HCT116 (cell line): ENCODE measurements around the gene NSG1. TPM values are rescaled to one million over a fixed set of nuclear protein-coding genes. Genes with fewer than 3 reads are reported as not detected.

Experiments used
- ATAC-seq: fragments of 200-7000 bp; cut with Tn5 transposase; 2 replicates; pipeline ENCODE4 v1.9.1; 2020; ENCODE audit warnings: mild to moderate bottlenecking, moderate library complexity
- BruUV-seq: library from RNA; stranded (reverse); fragments of 400-500 nt; replicated peaks from 2 replicates; lab custom pipeline; 2021; lab: Mats Ljungman, UMichigan
- CTCF ChIA-PET: fragments of 300-600 bp; sonication (Branson Sonifier 250); formaldehyde crosslinking; loops from one replicate; lab custom pipeline; 2021; ENCODE audit warnings: antibody characterized with exemption; lab: Charles Lee
- POLR2A ChIA-PET: fragments of 300-600, 350-600 bp; sonication (Branson Sonifier 250); formaldehyde crosslinking; loops from one replicate; lab custom pipeline; 2021; ENCODE audit warnings: antibody characterized with exemption; lab: Charles Lee
- RAD21 ChIA-PET, 2 experiments: fragments of 300-600 bp; sonication (Branson Sonifier 250); formaldehyde crosslinking; loops; one replicate each; lab custom pipeline; 2023; ENCODE audit warnings: low total read pairs in 2 of 2; ENCODE audit not compliant: uncharacterized antibody in 2 of 2, unreplicated experiment in 2 of 2, low non-redundant PET in 1 of 2; lab: Charles Lee
- DNase-seq: peaks from one replicate; pipeline ENCODE4 v3.0.0-alpha.2; 2010; ENCODE audit warnings: low read depth, low spot score
- H2AFZ ChIP-seq: fragments of 200-600 bp; shearing (Covaris generic), sonication (generic); 2 replicates; pipeline ENCODE4 v1.6.1; 2017; ENCODE audit warnings: low read depth, mixed run types, mixed read lengths, antibody characterized with exemption, low read length; ENCODE audit not compliant: poor library complexity, severe bottlenecking
- H3K27ac ChIP-seq: 2 replicates; pipeline ENCODE4 v1.5.1; 2012; ENCODE audit warnings: low read depth, low read length
- H3K27me3 ChIP-seq: fragments of 200-600 bp; sonication (generic); 2 replicates; pipeline ENCODE4 v1.6.1; 2016; ENCODE audit warnings: mixed run types, low read length, mixed read lengths; ENCODE audit not compliant: insufficient read depth
- H3K36me3 ChIP-seq, 2 experiments: fragments of 200-500 bp in 1 of 2; fragments of 200-600 bp in 1 of 2; sonication (Bioruptor generic) in 1 of 2; sonication (generic) in 1 of 2; 2 replicates each; pipeline versions ENCODE4 v1.5.1 to v1.6.1; 2014 to 2016; ENCODE audit warnings: low read length in 2 of 2, inconsistent platforms in 1 of 2, mixed read lengths in 1 of 2, mixed run types in 1 of 2; ENCODE audit not compliant: insufficient read depth in 2 of 2, control insufficient read depth in 1 of 2
- H3K4me1 ChIP-seq, 2 experiments: fragments of 200-600 bp in 1 of 2; sonication (generic) in 1 of 2; 2 replicates each; pipeline versions ENCODE4 v1.5.1 to v1.6.1; 2012 to 2017; ENCODE audit warnings: low read length in 2 of 2, inconsistent platforms in 1 of 2, mild to moderate bottlenecking in 1 of 2, mixed read lengths in 1 of 2, mixed run types in 1 of 2, moderate library complexity in 1 of 2; ENCODE audit not compliant: insufficient read depth in 2 of 2, control insufficient read depth in 1 of 2
- H3K4me2 ChIP-seq: fragments of 200-600 bp; sonication (generic); 2 replicates; pipeline ENCODE4 v1.6.1; 2017; ENCODE audit warnings: mixed run types, low read length, mixed read lengths
- H3K4me3 ChIP-seq, 2 experiments: fragments of 200-600 bp in 1 of 2; sonication (generic) in 1 of 2; replicated peaks in 1 of 2; 2 replicates each; pipeline ENCODE4 v1.5.1; 2011 to 2016; ENCODE audit warnings: low read length in 2 of 2, control low read depth in 1 of 2, low read depth in 1 of 2, mild to moderate bottlenecking in 1 of 2, mixed read lengths in 1 of 2, mixed run types in 1 of 2
- H3K79me2 ChIP-seq: fragments of 200-600 bp; sonication (generic); 2 replicates; pipeline ENCODE4 v1.6.1; 2017; ENCODE audit warnings: mild to moderate bottlenecking, mixed run types, low read length, moderate library complexity, mixed read lengths; ENCODE audit not compliant: insufficient read depth
- H3K9ac ChIP-seq: fragments of 200-600 bp; sonication (generic); 2 replicates; pipeline ENCODE4 v1.6.1; 2016; ENCODE audit warnings: low read length, mixed read lengths
- H3K9me2 ChIP-seq: fragments of 200-600 bp; sonication (generic), shearing (Covaris generic); 2 replicates; pipeline ENCODE4 v1.6.1; 2017; ENCODE audit warnings: mixed run types, mild to moderate bottlenecking, moderate library complexity; ENCODE audit not compliant: insufficient read depth
- H3K9me3 ChIP-seq, 2 experiments: fragments of 200-500 bp in 1 of 2; fragments of 200-600 bp in 1 of 2; sonication (Bioruptor generic) in 1 of 2; sonication (generic) in 1 of 2; 2 replicates each; pipeline ENCODE4 v1.6.1; 2014 to 2017; ENCODE audit warnings: low read length in 2 of 2, mixed read lengths in 2 of 2, inconsistent platforms in 1 of 2, low read depth in 1 of 2, mild to moderate bottlenecking in 1 of 2, mixed run types in 1 of 2, moderate library complexity in 1 of 2; ENCODE audit not compliant: control insufficient read depth in 1 of 2, insufficient read depth in 1 of 2
- H4K20me1 ChIP-seq: fragments of 200-600 bp; sonication (generic), shearing (Covaris generic); 2 replicates; pipeline ENCODE4 v1.6.1; 2017; ENCODE audit warnings: mixed run types, mild to moderate bottlenecking, moderate library complexity; ENCODE audit not compliant: insufficient read depth
- ATF3 ChIP-seq: IDR thresholded peaks from 2 replicates; pipeline ENCODE4 v1.6.1; 2012
- CBX3 ChIP-seq: IDR thresholded peaks from 2 replicates; pipeline ENCODE4 v1.6.1; 2012; ENCODE audit warnings: low read depth
- MAX ChIP-seq: IDR thresholded peaks from 2 replicates; pipeline ENCODE4 v1.6.1; 2012
- POLR2AphosphoS5 ChIP-seq: IDR thresholded peaks from 2 replicates; pipeline ENCODE4 v1.6.1; 2011; ENCODE audit warnings: mild to moderate bottlenecking, low read depth, low read length, moderate library complexity
- intact Hi-C: fragments of 100-400 bp; cut with micrococcal nuclease; formaldehyde crosslinking; loops from 2 replicates; pipeline ENCODE4 v1.10.0; 2022
- total RNA-seq: library from RNA; stranded (reverse); gene quantifications from one replicate; pipeline ENCODE4 v1.2.1, GENCODE V29; 2021; ENCODE audit not compliant: unreplicated experiment

Gene NSG1
- total RNA-seq, 1 experiment from 2014 or later, result 0.12 TPM

GRCh38 chr4:4455210-4455865 is 68.4 kb downstream of the NSG1 start:
- ATAC-seq (no peak), DNase-seq (no peak)
- Histone ChIP-seq H3K4me3 (no peak overlapping the region), H3K79me2 (no peaks in the 10 kb centered on the region), H3K4me1 (peaks cover 0 to 11% of the 10 kb centered on the region in 2 experiments; a peak in 1 of 4 replicates), H3K27me3 (no peaks in the 10 kb centered on the region), H3K4me2 (no peak overlapping the region), H3K9me2 (no peaks in the 10 kb centered on the region), H4K20me1 (no peaks in the 10 kb centered on the region), H3K27ac (no peak overlapping the region), H3K9ac (no peak overlapping the region), H2AFZ (no peak overlapping the region), H3K36me3 (peaks cover 3 to 15% of the 10 kb centered on the region in 2 experiments; a peak in 1 of 4 replicates), H3K9me3 (no peaks in the 10 kb centered on the region)
- ChIA-PET CTCF (no interaction called here), RAD21 (interaction anchor here in 1 of 2 experiments (0.6 kb wide), 1 partner anchor 190 kb away, joined by 3 read pairs; no protein-coding TSS in a partner anchor), POLR2A (no interaction called here)
- no TSS peak for BruUV-seq
- TF ChIP-seq CBX3, result no peak
- no peak for TF ChIP-seq POLR2AphosphoS5
- intact Hi-C loops, result no loop called here

- H3K9me2 ChIP-seq, result no peaks in the 10 kb centered on the region
- H3K9me3 ChIP-seq, result no peaks in the 10 kb centered on the region
- POLR2A ChIA-PET, result no interaction called here
- no peaks in the 10 kb centered on the region for H3K79me2 ChIP-seq
- intact Hi-C loops, result no loop called here
- H3K9ac ChIP-seq, result no peak overlapping the region
- TF ChIP-seq MAX, result no peak
- TF ChIP-seq ATF3, result no peak
- TF ChIP-seq POLR2AphosphoS5, result no peak
- TF ChIP-seq CBX3, result no peak
- TF ChIP-seq, all 23 proteins: peak for 0
- CTCF ChIA-PET, result no interaction called here
- Histone ChIP-seq H3K36me3 (peaks cover 3 to 15% of the 10 kb centered on the region in 2 experiments; a peak in 1 of 4 replicates), H3K27ac (no peak overlapping the region), H2AFZ (no peak overlapping the region), H3K4me1 (peaks cover 0 to 11% of the 10 kb centered on the region in 2 experiments; a peak in 1 of 4 replicates), H3K4me3 (no peak overlapping the region), H4K20me1 (no peaks in the 10 kb centered on the region), H3K27me3 (no peaks in the 10 kb centered on the region), H3K4me2 (0 out of 2 replicates have a peak overlapping the region, but pooled peaks have one; percentile 7)
- ATAC-seq, result peak; percentile 72
- RAD21 ChIA-PET, result no interaction called here
- DNase-seq, result no peak
- BruUV-seq, result no TSS peak
These were observed 69.4 kb downstream of the NSG1 start for GRCh38 chr4:4456351-4456750.
